ENCODE data around the gene CDS1. TPM values are rescaled to one million over a fixed set of nuclear protein-coding genes. Genes with fewer than 3 reads are reported as not detected.

Gene CDS1
- total and polyA plus RNA-seq, 4 experiments from 2014 or later, result 0.12 to 0.83 (median 0.49) TPM

DNA sequence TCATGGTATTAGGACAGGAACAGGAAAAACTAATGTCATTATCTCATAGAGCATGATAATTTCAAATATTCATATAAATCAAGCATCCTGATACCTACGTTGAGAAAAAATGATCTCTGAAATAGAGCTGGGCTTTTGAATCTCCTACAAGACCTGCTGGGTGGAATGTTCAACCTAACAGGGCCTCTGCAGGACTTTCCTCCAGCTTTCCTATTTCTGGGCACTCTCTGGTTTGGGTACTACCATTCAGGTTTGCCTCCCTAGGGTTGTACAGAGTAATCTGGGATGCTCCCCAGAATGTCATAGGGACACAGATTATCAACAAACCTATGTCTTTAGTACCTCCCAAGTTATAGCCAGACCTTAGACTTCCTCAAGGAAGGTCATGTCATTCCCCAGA lies 108.9 kb downstream of the CDS1 start:
- Histone ChIP-seq H3K27me3 (ENCODE audit: insufficient read depth, low read length) (no peaks in the 10 kb centered on the region), H3K9me3 (ENCODE audit: control insufficient read depth in 1 of 2, low read length in 2 of 2) (no peaks in the 10 kb centered on the region), H3K4me3 (ENCODE audit: low read length in 2 of 2) (no peak overlapping the region), H3K36me3 (ENCODE audit: insufficient read depth, low read length) (no peaks in the 10 kb centered on the region), H3K27ac (ENCODE audit: low read depth, low read length) (no peak overlapping the region), H3K4me1 (ENCODE audit: insufficient read depth, low read length) (no peaks in the 10 kb centered on the region)
- POLR2A ChIA-PET (ENCODE audit: partially characterized antibody), result no interaction called here
- H3K27ac Mint-ChIP-seq, result no peak overlapping the region
- H3K4me3 Mint-ChIP-seq, result no peak overlapping the region
- no peak for DNase-seq
- H3K27me3 Mint-ChIP-seq, result no peaks in the 10 kb centered on the region
- H3K4me1 Mint-ChIP-seq, result peaks cover 0 to 7% (median 0%) of the 10 kb centered on the region in 4 donors
- no peaks in the 10 kb centered on the region for H3K36me3 Mint-ChIP-seq
- CTCF ChIA-PET (ENCODE audit: partially characterized antibody), result no interaction called here
- intact Hi-C loops (cut with micrococcal nuclease), result no loop called here
- H3K9me3 Mint-ChIP-seq, result no peaks in the 10 kb centered on the region

DNA sequence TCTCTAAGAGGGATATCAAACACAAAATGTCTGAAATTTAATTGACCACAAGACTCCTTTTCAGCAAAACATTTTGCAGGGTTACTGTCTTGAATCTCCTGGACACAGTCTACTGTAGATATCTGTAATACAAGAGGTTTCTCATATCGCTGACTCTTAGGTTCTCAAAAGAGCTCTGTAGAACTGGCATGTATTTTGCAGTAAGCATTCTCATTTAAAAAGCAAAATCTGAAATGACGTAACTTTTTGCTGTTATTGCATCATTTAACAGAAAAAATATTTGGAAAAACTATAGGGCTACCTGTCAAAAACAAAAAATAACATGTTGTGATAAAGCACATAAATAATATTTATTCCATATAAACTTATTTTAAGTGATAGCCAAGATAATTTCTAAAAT lies 114.2 kb downstream of the CDS1 start:
- H3K27ac ChIP-seq (ENCODE audit: low read depth, low read length), result no peak overlapping the region
- Mint-ChIP-seq H3K27ac (no peak overlapping the region), H3K27me3 (no peaks in the 10 kb centered on the region), H3K4me3 (no peak overlapping the region), H3K4me1 (no peaks in the 10 kb centered on the region), H3K36me3 (no peaks in the 10 kb centered on the region), H3K9me3 (no peaks in the 10 kb centered on the region)
- intact Hi-C loops (cut with micrococcal nuclease), result no loop called here
- H3K4me1 ChIP-seq (ENCODE audit: insufficient read depth, low read length), result no peaks in the 10 kb centered on the region
- POLR2A ChIA-PET (ENCODE audit: partially characterized antibody), result no interaction called here
- CTCF ChIA-PET (ENCODE audit: partially characterized antibody), result no interaction called here
- DNase-seq, result no peak
- no peaks in the 10 kb centered on the region for H3K36me3 ChIP-seq (ENCODE audit: insufficient read depth, low read length)
- H3K4me3 ChIP-seq (ENCODE audit: low read length in 2 of 2), result no peak overlapping the region
- no peaks in the 10 kb centered on the region for H3K9me3 ChIP-seq (ENCODE audit: control insufficient read depth in 1 of 2, low read length in 2 of 2)
- H3K27me3 ChIP-seq (ENCODE audit: insufficient read depth, low read length), result no peaks in the 10 kb centered on the region

DNA sequence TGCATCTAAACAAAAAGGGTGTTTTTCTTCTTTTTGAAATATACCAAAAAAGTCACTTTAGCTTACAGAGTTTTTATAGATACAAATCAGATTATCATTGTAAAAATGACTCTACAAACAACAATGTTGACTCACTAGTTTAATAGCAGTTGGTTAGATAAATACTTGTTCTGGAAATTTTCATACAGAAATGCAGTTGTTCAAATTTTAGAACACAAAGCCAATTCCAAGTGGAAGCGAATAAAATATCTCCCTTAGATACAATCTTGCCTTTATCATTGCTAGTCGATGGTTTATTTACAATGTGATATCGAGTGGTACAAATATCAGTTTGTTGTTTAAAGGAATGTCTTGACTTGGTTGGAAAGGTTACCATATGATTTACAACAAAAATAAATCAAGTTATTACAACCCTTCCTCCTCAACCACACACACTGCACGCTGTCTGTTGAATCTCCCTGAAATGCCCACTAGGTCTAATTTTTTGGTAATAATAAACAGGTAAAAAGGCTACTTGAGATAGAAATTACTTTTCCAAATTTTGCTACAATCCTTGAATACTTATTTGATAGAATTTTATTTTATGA lies 114.8 kb downstream of the CDS1 start:
- no peaks in the 10 kb centered on the region for H3K4me1 ChIP-seq (ENCODE audit: insufficient read depth, low read length)
- H3K27me3 ChIP-seq (ENCODE audit: insufficient read depth, low read length), result no peaks in the 10 kb centered on the region
- no peak overlapping the region for H3K4me3 ChIP-seq (ENCODE audit: low read length in 2 of 2)
- no peaks in the 10 kb centered on the region for H3K9me3 Mint-ChIP-seq
- H3K9me3 ChIP-seq (ENCODE audit: control insufficient read depth in 1 of 2, low read length in 2 of 2), result no peaks in the 10 kb centered on the region
- intact Hi-C loops (cut with micrococcal nuclease), result no loop called here
- ChIA-PET POLR2A (ENCODE audit: partially characterized antibody) (no interaction called here), CTCF (ENCODE audit: partially characterized antibody) (no interaction called here)
- H3K27me3 Mint-ChIP-seq, result no peaks in the 10 kb centered on the region
- no peak overlapping the region for H3K27ac Mint-ChIP-seq
- H3K36me3 ChIP-seq (ENCODE audit: insufficient read depth, low read length), result no peaks in the 10 kb centered on the region
- no peaks in the 10 kb centered on the region for H3K36me3 Mint-ChIP-seq
- no peak for DNase-seq
- H3K27ac ChIP-seq (ENCODE audit: low read depth, low read length), result no peak overlapping the region
- H3K4me3 Mint-ChIP-seq, result no peak overlapping the region
- no peaks in the 10 kb centered on the region for H3K4me1 Mint-ChIP-seq

DNA sequence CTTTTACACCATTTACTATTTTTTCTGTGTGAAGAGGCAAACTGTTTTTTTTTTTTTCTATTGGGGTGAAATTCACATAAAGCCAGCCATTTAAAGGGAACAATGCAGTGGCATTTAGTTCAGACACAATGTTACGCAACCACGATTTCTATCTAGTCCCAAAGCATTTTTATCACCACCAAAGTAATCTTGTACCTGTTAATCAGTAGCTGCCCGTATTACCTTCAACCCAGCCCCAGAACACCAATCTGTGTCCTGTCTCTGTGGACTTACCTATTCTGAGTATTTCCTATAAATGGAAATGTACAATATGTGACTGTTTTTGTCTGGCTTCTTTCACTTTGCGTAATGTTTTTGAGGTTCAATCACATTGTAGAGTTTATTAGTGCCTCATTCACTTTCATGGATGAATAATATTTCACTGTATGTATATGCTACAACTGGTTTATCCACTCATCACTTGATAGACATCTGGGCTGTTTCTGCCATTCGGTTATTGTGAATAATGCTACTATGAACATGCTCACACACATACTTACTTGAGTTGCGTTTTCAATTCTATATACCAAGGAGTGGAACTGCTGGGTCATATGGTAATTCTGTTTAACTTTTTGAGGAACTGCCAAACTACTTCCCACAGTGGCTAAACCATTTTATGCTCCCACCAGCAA lies 116.2 kb downstream of the CDS1 start:
- ChIA-PET POLR2A (ENCODE audit: partially characterized antibody) (no interaction called here), CTCF (ENCODE audit: partially characterized antibody) (interaction anchor here (0.6 kb wide), 1 partner anchor 8 kb away, joined by 3 read pairs; no protein-coding TSS in a partner anchor)
- Mint-ChIP-seq H3K4me3 (no peak overlapping the region), H3K27me3 (peaks cover 0 to 2% of the 10 kb centered on the region in 2 donors), H3K27ac (no peak overlapping the region), H3K4me1 (no peaks in the 10 kb centered on the region), H3K36me3 (no peaks in the 10 kb centered on the region), H3K9me3 (no peaks in the 10 kb centered on the region)
- H3K27ac ChIP-seq (ENCODE audit: low read depth, low read length), result no peak overlapping the region
- no peaks in the 10 kb centered on the region for H3K36me3 ChIP-seq (ENCODE audit: insufficient read depth, low read length)
- intact Hi-C loops (cut with micrococcal nuclease), result no loop called here
- no peaks in the 10 kb centered on the region for H3K27me3 ChIP-seq (ENCODE audit: insufficient read depth, low read length)
- H3K4me3 ChIP-seq (ENCODE audit: low read length in 2 of 2), result no peak overlapping the region
- DNase-seq, result no peak
- H3K9me3 ChIP-seq (ENCODE audit: control insufficient read depth in 1 of 2, low read length in 2 of 2), result no peaks in the 10 kb centered on the region
- H3K4me1 ChIP-seq (ENCODE audit: insufficient read depth, low read length), result no peaks in the 10 kb centered on the region

Other genes with a start within 250 kb of the CDS1 start
- gene NKX6-1, start 83.8 kb upstream of the CDS1 start, total RNA-seq, result not detected
- not detected for gene NKX6-1, start 83.8 kb upstream of the CDS1 start, polyA plus RNA-seq